Pulmonary artery endothelial cell (primary cell): ENCODE data around the gene PEX6. TPM values are rescaled to one million over a fixed set of nuclear protein-coding genes. Genes with fewer than 3 reads are reported as not detected.
"Not testable (repeated sequence)": the region's sequence is repeated elsewhere in the genome, so short reads cannot be mapped to it uniquely, and the experiment has no call there.

Source experiments
- DNase-seq: peaks from one replicate; pipeline ENCODE4 v3.0.0-alpha.2; 2011; ENCODE audit warnings: low read depth, low spot score
- total RNA-seq: library from RNA; depleted of rRNA; stranded (reverse); fragments of >200 nt; gene quantifications from 2 replicates; pipeline ENCODE4 v1.2.3, GENCODE V29; 2014

The PEX6 gene
- total RNA-seq, 1 donor from 2014 or later = 21.7 TPM

DNA sequence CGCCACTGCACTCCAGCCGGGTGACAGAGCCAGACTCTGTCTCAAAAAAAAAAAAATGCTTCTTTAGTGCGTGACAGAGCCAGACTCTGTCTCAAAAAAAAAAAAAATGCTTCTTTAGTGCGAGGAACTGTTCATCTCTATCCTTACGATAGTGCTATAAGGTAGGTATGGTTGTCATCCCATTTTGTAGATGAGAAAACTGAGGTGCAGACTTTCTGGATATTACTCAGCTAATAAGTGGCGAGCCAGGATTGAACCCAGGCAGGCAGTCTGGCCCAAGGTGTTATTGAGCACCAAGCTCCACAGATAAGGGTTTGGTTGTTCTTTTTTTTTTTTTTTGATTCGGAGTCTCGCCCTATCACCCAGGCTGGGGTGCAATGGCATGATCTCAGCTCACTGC is 22.9 kb upstream of the PEX6 start:
- DNase-seq = no peak

DNA sequence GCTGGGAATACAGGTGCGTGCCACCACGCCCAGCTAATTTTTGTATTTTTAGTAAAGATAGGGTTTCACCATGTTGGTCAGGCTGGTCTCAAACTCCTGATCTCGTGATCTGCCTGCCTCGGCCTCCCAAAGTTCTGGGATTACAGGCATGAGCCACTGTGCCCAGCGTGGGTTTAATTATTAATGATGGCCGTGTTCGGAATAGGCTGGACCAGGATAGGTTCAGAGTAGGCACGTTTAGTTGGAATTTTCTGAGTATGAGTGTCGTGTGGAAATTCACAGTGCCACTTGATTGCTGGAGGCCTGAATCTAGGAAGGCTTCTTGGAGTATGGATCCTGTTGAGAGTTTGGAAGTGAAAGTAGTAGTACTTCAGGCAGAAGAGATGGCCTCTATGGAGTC is 19.2 kb upstream of the PEX6 start:
- DNase-seq = not testable (repeated sequence)

DNA sequence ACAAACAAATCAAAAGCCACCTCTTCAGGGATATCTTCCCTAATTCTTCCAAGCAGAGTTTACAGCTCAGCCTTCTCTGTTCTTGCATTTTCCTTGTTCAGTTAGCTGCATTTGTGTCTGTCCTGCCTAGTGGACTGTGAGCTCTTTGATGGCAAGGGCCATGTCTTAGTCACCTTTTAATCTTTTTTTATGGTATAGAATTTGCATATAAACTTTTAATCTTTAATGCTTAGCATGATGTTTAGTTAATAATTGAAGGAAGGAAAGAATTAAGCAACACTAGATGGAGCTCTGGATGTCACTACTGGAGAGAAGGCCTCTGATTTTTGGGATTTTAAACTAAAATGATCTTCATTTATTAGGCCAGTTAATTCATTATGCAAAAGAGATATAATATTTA is 17.5 kb upstream of the PEX6 start:
- DNase-seq = no peak

DNA sequence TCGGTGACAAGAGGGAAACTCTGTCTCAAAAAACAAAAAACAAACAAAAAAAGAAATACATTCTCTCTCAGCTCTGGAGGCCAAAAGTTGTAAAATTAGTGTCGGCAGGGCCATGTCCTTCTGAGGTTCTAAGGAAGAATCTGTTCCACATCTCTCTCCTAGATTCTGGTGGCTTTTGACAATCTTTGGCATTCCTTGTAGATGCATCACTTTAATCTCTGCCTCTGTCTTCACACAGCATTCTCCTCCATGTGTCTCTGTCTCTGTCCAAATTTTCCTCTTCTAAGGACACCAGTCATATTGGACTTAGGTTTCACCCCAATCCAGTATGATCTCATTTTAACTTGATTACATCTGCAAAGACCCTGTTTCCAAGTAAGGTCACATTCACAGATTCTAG is 14.5 kb upstream of the PEX6 start:
- no peak for DNase-seq

DNA sequence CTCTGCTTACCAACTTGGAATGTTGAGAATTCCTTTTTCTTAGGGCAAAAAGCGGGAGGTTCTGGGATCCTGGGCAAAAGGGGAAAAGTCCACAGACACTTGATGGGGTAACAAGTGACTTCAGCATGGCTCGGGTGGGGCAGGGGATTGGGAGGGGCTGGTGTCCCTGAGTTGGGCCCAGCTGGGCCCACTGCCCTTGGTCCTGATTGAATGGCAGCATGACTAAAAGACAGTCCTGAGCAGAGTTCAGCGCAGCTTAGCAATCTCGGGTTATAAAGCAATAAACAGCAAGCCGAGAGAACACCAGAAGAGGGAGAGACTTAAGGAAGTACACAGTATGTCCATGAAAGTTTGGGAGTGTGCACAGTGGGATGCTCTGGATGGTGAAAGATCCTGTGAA is 10.9 kb upstream of the PEX6 start:
- no peak for DNase-seq

DNA sequence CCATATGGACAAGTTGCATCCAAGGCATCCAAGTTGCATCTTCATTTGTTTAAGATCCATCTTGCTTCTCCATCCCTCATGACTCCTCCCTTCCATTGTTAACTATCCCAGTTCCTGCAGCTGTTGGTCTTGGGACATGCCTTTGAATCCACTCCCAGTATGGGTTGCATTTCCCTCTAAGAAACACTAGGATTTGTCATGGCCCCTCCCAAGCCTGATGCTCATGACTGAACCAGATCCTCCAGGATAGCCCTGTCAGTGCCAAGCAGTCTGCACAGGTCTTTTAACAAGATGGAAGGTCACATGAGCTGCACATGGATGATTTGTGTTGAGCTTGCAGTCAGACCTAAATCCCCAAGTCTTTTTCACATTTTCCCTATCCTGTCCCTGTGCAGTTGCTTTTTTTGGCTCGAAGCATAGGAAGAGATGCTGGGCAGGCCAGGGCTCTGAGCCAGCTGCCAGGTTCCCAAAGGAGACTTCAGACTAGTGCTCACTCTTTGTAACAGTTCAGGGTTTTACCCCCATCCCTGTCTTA is 9.6 kb upstream of the PEX6 start:
- peak; percentile 27 for DNase-seq

DNA sequence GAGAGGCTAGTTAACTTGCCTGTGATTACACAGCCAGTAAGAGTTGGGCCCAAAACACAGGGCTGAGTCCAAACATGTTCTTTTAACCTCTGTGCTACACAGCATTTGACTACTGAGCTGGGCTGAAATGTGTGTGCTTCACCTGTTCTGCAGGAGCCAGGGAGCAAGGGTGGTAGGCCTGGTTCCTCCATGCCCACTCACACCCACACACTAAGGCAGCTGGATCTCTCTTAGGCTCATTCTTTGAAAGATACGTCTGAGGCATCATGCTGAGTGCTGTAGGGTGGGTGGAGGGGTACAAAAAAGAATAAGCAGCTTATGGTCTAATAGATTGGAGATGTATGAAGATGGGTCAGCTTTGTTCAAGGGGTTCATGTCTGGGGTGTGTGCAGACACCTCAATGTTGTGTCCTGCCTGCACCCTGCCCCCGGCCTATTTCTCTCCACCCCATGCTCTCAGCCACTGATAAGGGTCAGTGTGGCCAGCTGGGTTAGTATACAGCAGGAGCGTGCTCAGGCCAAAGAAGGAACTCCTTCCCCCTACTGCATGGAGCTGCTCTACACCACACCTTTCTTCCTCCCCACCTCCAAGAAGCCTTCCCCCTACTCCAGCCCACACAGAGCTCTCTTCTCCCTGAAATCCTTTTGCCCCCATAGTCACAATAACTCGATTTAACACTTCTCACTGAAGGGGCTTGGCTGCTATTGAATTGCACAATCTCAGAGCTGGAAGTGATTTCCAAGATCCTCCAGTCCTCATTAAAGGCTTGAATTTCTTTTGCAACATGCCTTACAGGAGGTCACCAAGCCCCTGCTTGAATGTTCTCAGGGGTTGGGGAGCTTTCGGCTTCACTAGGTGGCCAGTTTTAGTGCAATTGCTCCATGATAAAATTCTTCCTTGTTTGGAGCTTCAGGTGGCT is 8.8 kb upstream of the PEX6 start:
- no peak for DNase-seq

DNA sequence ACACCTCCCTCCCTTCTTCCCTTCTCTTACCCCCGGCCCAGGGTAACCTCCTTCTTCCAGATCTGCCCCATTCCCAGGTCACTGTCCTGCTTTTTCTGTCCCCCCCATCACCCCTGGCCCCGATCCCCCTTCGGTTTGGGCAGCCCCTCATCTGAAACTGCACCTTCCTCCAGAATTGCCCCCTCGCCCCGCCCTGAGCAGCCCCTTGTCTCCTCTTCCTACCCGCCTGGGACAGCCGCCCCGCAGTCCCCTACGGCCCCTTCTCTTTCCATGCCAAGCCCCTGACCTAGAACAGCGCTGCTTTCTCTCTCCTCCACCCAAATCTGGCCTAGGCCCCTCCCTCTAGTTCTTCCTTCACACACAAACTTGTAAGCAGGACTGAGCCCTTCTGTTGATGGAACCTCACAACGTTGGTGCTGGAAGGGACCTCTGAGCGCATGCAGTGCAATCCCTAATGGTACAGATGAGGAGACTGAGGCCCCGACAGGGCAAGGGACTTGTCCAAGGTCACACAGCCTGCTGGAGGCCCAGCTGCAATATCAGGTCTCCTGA is 6.0 kb upstream of the PEX6 start:
- no peak for DNase-seq

DNA sequence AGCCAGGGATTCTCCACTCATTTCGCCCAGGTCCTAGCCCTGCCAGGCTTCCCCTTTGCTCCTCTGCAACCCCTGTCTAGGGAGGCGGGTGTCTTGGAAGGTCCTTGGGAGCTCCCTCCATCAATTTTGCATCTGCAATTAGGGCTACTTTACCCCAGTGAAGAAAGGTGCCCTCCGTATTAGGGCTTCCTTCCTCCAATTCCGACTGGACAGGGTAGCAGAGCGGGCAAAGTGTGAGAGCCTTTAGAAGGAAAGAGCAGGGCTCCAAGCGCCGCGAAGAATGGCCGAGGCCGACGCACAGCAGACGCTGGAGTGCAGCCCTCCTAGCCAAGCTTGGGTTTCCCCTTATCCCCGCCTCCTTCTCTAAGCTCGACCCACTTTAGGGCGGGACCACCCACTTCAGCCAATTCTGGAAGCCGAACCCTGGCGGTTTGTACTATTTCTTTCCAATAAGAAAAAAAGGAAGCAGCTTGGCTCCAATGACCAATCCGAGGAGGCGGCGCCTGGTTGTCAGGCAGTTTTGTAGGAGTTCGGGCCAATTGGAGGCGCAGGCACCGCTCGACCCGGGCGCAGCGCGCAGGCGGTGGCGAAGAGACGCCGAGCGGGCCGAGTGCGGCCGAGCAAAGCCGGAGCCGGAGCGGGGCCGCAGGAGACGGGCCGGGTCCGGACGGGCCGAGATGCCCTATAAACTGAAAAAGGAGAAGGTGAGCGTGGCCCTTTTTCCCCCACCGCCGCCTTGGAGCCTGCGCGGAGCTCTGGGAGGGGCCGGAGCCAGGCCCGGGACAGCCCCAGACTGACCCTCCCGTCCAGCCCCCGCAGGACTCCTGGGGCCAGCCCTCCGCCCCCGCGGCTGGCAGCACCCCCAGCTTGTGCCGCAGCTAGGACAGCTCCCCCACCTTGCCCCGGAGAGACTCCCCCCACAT is 5.3 kb upstream of the PEX6 start, which contains the start of gene PPP2R5D:
TSS of gene PPP2R5D (plus strand) at position 570 of the 923 bp plus-strand sequence. CDS start at position 678, 108 bp downstream.
- DNase-seq = peak; percentile 95

DNA sequence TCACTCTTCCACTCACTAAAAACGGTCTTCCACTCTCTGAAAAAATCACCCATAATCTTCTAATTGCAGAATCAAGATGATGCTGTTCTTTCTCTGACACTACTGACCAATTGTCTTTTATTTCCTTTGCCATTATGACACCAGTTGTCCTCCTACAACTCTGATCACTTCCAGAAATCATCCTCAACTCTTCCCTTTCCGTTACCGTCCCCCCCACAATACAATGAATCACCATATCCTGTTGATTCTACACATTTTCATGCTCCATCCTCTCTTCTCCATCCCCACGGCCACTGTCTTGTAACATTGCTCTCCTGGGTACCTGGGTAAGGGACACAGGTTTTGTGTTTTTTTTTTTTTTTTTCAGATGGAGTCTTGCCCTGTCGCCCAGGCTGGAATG is 2.9 kb upstream of the PEX6 start:
- no peak for DNase-seq

DNA sequence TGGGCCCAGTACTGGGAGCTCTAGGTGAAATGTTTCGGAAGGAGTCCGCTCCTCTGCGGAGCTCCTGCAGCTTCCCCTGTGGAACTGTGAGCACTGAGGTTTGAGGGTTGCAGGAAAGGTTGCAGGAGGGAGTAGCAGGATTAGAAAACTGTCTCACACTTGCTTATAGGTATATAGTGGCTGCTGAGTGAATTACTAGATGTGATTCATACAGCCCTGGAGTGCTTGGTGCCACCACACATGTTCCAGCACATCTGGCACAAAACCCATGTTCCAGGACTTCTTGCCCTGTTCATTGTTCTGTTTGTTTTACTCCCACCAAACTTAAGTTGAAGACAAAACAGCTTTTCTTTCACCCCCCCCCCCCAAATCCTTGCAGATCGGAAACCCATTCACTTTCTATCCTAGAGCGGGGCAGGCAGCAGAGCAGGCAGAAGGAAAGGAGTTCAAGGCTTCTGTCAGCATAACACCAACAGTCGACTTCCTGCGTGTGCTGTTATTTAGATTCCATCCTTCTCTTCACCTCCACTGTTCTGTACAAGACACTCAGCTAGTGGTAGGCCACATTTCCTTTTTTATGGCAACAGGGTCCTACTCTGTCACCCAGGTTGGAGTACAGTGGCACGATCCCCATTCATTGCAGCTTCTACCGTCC is 669 bp upstream of the PEX6 start:
- no peak for DNase-seq

DNA sequence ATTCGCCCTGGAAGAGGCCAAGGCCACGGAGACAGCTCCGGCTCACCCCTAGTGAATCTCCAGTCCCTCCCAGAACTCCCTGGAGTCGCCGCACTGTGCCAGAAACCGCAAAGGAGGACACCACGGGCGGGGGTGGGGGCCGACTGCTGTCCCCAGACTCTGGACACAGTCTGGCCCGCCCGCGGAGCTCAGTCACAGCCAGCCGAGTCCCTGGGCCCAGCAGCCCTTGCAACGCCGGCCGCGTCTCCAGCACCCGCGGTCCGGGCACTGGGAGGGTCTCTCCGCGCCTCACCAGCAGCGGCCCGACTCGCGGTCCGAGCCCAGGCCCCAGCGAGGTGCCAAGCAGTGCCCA is 518 bp downstream of the PEX6 start:
- DNase-seq = no peak

DNA sequence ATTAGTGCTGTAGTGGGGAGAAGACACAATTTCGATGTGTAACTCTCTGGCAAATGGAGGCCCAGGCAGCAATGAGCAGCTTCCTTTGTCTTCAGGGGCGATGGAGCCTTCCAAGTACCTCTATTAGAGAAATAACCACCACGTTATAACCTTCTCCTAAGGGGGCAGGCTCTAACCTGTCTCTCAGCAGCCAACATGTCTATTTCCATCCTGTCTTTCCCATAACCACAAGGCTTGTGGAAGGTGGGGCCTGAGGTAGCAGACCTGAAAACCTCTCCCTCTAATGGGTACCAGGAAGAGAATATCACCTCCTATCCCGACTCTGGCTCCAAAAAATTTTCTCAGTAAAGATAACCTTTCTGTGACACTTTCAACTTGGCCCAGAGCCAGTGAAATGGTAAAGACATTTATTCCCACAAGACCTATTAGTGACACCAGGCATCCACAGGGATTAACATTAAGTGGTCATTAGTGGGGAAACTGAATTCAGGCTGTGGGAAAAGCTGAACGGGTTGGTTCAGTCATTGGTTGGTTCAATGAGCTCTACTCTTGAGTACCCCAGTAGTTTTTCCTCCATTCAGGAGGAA is 4.0 kb downstream of the PEX6 start:
- no peak for DNase-seq

DNA sequence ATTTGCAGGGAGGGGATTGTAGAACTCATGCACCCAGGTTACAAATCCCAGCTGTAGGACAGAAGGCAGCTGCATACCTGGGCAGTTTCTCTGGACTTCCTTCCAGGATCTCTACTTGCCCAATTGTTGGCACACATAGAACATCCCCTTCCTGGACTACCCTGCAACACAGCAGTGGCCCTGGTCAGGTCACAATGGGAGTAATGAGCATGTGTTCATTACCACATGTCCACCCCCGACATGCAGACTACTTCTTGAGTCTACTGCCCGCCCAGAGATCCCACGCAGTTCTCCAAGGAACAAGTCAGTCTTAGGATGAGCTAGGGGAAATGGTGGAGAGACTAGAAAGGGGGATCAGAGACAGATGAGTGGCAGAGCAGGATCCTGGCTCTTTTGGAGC is 5.1 kb downstream of the PEX6 start:
- no peak for DNase-seq

DNA sequence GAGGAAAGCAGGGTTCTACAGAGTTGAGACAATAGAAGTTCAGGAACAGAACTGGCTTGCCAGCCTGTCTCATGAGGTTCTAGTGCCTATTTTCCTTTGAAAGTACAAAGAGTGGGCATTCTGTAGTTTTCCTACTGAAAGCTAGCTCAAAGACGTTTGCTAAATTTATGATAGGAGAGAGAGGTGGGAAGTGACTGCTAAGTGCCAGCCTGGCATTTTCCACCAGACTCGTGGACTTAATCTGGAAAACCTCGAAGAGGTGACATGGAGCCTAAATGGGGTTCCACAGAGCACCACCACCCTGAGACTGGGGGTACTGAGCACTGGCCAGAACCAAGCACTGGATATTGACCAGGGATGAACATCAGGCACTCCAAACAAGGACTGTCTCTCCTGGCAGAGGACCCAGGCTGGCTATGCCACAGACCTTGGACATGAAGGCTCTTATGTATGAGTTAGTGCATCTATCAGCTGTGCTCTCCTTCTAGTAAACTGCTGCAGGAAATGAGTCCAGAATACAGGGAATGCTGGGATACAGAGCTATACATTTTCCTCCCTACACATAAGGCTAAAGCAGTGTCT is 7.1 kb downstream of the PEX6 start:
- DNase-seq = no peak

DNA sequence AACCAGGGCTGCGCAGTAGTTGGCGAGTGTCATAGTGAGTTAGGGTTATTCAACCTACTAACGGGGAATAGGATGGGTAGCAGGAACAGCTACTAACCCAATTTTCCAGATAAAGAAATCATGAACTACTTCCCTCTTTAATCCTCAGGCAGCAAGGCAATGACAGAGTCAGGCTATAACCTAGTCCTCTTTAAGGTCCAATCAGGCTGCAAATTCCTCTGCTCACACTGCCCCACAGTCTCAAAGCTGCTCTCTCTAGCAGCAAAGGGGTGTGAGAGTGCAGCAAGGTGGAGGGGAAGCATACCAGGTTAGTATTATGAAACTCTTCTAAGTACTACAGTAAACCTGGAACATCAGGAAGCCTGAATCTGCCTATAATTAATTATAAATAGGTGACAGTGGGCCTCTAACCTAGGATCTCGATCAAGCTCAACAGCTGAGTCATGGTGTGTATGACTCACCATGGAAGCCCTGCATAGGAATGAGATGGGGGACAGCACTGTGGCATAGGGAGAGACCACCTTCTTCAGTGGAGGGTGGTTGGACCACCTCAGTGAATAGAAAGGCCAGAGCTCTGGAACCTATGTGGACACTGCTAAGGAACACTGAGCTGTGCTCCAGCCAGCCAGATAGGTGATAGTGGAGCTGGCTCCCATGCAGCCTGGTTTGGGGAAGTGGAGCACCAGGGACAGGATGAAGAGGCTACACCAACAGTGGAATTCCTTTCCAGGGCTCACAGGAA is 7.9 kb downstream of the PEX6 start:
- no peak for DNase-seq

DNA sequence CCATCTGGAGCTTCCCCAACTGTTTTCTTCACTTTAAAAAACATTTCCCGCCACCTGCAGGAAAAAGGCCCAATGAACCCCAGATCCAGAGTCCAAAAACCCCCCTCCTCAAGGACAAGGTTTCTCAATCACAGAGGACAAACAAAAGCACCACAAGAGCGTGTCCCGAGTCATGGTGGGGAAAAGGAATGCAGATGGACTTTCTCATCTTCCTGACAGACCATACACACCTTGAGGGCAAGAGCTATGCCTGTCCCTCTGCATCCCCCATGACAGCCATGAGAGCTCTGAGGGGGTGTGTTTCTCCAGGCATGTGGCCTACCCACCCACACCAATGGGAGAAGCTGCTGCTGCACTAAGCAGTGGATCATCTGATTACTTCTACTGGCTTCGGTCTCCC is 9.0 kb downstream of the PEX6 start:
- DNase-seq = no peak

DNA sequence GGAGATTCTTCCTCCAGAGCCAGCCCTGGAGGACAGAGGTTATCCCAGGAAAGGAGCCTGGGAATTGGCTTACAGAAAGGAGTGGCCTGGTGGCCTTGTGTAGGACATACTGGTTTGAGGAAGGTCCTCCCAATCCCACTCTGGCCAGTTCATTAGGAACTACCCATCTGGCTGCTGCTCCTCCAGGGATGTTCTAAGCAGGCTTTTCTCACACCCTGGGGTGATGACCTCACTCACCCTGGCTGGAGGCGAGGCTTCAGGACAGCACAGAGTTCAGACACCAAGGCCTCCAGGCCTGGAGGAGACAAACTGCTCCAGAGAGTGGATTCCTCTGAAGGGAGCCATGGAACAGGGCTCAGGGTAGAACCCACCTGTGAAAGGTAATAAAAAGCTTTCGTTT is 9.6 kb downstream of the PEX6 start:
- DNase-seq = no peak

DNA sequence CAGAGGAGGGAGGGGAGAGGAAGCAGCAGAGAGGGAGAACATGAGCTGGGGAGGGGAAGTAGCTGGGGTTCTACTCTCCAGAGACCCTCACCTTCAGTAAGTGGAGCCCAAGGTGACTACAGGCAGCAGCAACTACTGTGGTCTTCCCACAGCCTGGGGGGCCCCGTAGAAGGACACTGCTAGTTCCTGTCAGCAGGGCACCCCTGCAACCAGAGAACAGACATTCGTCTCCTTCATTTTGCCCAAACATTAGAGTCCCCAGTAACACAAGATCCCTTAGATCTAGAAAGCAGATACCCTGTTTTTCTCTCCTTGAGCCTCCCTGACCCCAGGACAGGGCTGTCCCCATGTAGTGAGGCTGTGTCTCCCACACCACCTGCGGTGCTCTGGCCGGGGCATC is 10.2 kb downstream of the PEX6 start:
- no peak for DNase-seq
